NCI-H2171 treated with DMSO at 0.1 percent for 48 hours (cell line): ENCODE measurements around the gene PHF11.

Experiments used
- DNase-seq: peaks from one replicate; lab custom pipeline; 2025; lab: John Stamatoyannopoulos, UW

Gene PHF11

DNA sequence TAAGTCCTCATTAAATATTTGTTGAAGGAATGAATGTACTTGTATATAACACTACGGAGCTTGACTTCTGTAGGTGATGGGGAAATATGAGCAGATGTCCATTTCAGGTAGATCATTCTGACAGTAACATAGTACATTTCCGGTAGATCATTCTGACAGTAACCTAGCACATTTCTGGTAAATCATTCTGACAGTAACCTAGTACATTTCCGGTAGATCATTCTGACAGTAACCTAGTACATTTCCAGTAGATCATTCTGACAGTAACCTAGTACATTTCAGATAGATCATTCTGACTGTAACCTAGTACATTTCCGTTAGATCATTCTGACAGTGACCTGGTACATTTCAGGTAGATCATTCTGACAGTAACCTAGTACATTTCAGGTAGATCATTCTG lies 2.5 kb downstream of the PHF11 start:
- no peak for DNase-seq

- no peak for DNase-seq
Observed at GRCh38 chr13:49499889-49500660, 4.3 kb downstream of the PHF11 start.

DNA sequence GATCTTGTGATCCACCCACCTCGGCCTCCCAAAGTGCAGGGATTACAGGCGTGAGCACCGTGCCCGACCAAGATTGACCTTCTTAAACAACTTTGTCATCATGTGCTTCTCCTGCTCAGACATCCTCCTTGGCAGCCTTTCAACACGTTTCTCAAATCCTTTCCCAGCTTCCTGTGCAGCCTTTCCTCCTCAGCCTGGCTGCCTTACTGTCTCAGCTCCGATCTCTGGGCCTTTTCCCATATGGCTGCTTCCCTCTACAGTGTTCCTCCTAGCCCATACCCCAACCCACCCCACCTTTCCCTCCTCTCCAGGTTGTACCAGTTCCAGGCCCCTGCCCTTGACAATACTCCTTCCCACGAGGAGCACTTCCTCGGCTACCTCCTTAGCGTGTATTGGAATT lies 7.2 kb downstream of the PHF11 start:
- no peak for DNase-seq

- DNase-seq, result no peak
Observed at GRCh38 chr13:49503951-49504350, 8.2 kb downstream of the PHF11 start.

DNA sequence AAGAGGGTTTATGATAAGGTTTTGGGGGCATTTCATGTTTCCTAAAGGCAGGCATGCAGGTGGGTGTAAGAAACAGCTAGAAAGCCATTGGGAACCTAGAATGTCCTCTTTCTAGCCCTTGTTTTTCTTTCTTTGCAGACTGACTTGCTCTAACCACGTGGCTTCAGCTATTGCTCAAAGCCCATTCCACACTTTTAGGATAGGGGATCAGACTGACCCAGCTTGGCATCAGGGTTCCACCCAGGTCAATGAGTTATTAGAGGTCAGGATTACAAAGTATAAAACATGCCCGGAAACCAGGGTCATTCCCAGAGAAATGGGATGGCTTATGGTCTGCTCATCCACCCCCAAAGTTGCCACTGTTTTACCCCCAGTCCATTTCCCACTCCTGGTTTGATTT lies 16.8 kb downstream of the PHF11 start:
- no peak for DNase-seq

DNA sequence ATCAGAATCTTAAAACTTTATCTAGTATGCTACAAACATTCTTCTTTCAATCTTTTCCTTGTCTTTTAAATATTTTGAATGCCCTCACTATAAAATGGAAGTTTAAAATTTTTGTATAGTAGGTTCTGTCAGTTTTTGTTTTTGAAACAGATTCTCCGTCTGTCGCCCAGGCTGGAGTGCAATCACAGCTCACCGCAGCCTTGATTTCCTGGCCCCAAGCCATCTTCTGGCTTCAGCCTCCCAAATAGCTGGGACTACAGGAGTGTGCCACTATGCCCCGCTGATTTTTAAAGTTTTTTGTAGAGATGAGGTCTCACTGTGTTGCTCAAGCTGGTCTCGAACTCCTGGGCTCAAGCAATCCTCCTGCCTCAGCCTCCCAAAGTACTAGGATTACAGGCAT lies 20.7 kb downstream of the PHF11 start:
- peak; percentile 20 for DNase-seq

- DNase-seq, result no peak
Observed at GRCh38 chr13:49517461-49517860, 21.7 kb downstream of the PHF11 start.

DNA sequence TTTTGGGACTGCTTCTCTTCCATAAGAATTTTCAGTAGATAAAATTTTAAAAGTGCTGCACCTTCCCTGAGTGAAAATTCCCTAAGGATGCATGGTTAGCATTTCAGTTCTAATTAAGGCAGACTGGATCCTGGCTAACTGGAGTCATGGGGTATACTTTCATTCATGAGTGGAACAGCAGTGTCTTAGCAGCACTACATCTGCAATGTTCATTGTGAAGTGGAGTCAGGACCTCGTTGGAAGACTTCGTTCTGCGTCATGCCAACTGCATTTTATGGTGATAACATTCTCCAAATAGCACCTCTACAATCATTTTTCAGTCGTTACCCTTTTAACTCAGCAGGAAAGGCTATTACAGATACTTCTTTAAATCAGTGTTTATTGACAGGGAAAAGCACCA lies 25.5 kb downstream of the PHF11 start:
- DNase-seq, result no peak

GRCh38 chr13:49524740-49525501 lies 29.2 kb downstream of the PHF11 start:
- no peak for DNase-seq

DNA sequence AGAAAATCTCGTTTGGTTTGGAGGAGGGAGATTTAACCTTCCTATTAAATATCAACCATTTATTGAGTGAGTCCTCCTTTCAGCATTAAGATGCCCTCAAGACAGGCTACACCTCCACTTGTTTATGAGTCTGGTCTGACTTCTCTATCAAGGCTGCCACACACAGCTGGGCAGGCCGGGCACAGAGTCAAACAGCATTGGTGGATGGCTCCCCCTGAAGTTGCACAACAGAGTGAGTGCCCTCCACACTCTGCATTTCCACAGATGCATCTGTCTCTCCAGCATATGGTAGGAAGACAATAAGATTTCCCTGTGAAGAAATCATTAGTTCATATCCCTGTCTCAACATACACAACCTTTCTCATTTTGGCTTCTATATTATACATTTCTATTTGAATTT lies 31.4 kb downstream of the PHF11 start:
- DNase-seq, result no peak

- DNase-seq, result no peak
Observed at GRCh38 chr13:49528161-49528560, 32.4 kb downstream of the PHF11 start.

- DNase-seq, result no peak
Observed at GRCh38 chr13:49530457-49530856, 34.7 kb downstream of the PHF11 start.

- DNase-seq, result no peak
Observed at GRCh38 chr13:49532593-49532992, 36.8 kb downstream of the PHF11 start.

DNA sequence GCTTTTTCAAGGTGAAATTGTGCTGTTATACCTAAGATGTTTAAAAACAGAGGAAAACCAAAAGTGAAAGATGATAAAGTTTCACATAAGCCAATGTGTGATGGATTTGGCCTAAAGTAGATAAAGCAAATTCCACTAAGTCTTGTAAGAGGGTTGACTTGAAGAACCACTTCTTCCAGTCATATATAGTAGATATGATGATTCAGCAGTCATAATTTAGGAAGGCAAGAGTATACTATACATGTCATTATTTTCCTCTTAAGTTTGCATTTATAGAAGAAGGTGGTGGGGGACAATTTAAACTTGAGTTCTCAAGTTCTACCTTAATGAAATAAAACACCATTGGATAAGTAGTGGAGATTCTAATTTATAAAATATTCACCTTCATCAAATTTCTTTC lies 37.3 kb downstream of the PHF11 start:
- no peak for DNase-seq

- no peak for DNase-seq
Observed at GRCh38 chr13:49533591-49534269, 38.0 kb downstream of the PHF11 start.

- DNase-seq, result no peak
Observed at GRCh38 chr13:49536144-49536873, 40.6 kb downstream of the PHF11 start.

GRCh38 chr13:49538404-49538803 lies 42.7 kb downstream of the PHF11 start:
- DNase-seq, result no peak

- DNase-seq, result no peak
Observed at GRCh38 chr13:49539313-49539712, 43.6 kb downstream of the PHF11 start.

DNA sequence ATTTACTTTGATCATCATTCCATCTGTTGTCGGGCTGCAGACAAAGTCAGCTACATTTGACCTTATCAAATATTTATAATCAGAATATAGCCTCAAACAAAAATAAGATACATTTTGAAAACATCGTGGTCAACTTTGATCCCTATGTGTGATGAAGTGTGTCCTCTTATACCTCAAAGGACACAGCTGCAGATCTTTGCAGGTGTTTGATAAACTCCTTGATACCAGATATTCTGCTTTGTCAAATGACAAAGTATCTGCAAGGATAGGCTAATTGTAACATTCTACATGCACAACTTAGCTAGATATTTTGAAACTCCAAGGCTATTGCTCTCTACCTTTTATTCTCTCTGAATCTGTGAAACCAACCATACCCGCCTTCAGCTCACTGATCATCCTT lies 44.0 kb downstream of the PHF11 start:
- DNase-seq, result no peak

GRCh38 chr13:49540552-49540951 lies 44.8 kb downstream of the PHF11 start:
- no peak for DNase-seq

GRCh38 chr13:49543656-49544055 lies 47.9 kb downstream of the PHF11 start:
- no peak for DNase-seq

GRCh38 chr13:49545661-49546060 lies 49.9 kb downstream of the PHF11 start:
- DNase-seq, result no peak
